Middle frontal gyrus (tissue), 1 donor: Measurements from ENCODE around the gene SMS.

Experiments used
- DNase-seq: peaks from one replicate; pipeline ENCODE4 v3.0.0-alpha.2; 2015; ENCODE audit warnings: low spot score; ENCODE audit errors: extremely low spot score

Gene SMS

GRCh38 chrX:21975812-21976211, 35.3 kb downstream of the SMS start:
- DNase-seq: no peak

DNA sequence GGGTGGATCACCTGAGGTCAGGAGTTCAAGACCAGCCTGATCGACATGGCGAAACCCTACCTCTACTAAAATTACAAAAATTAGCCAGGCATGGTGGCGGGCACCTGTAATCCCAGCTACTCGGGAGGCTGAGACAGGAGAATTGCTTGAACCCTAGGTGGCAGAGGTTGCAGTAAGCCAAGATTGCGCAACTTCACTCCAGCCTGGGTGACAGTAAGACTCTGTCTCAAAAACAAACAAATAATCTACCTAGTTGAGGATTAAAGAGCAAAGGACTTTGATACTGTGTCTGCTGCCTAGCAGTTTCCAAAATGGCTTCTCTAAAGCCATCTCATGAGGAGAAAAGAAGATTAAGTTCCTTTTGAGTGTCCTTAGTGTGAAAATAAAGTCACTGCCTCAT, 37.8 kb downstream of the SMS start:
- DNase-seq: no peak

DNA sequence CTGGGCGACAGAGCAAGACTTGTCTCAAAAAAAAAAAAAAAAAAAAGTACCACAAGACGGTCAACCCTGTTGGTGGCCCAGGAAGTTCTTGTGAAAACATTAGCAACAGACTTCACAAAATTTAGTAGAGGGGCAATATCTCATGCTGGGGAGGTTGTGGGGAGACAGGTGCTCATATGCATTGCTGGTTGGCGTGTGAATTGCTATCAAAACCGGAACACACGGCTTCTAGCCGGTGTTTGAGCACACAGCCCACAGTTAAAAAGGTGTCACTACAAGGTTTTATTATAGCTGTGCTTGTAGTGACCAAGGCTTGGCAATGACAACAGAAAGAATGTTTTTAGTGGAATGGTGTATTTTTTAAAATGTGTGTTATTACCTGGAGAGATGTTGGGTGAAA, 41.8 kb downstream of the SMS start:
- no peak for DNase-seq

- peak; percentile 31 for DNase-seq
Measured at GRCh38 chrX:21985332-21985777, 44.8 kb downstream of the SMS start.

GRCh38 chrX:21986596-21986995, 46.1 kb downstream of the SMS start:
- no peak for DNase-seq

DNA sequence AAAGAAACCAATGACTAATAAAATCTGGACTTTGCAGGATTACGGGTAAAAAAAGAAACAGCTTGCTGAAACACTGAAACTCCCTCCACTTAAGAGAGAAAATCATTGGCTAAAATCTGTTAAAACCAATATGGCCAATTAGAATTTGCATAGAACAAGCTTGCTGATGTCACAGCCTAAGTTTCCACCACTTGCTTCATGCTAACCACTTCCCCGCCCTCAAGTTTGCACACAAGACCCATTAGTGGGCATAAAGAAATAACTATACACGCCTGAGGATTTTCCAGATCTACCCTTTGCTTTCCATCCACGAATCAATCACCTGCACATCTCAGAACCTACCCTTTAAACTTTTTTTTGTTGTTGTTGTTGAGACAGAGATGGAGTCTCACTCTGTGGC, 48.9 kb downstream of the SMS start:
- no peak for DNase-seq

- no peak for DNase-seq
Measured at GRCh38 chrX:21990832-21991231, 50.3 kb downstream of the SMS start.

DNA sequence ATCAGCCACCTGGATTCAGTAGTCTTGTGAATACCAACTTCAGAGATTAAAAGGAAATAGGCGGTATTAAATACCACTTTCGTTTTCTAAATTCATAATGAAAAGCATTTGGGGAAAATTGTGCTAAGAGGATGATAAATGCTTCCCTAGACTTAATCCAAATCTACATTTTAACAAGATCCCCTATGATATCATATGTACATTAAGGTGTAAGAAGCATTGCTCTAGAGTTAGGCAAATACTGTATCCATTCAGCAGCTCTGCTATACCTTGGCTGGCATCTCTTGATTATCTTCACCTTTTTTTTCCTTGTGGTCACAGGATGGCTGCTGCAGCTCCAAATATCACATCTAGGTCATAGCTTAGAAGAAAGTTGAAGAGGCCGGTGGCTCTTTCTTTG, 51.0 kb downstream of the SMS start:
- no peak for DNase-seq

DNA sequence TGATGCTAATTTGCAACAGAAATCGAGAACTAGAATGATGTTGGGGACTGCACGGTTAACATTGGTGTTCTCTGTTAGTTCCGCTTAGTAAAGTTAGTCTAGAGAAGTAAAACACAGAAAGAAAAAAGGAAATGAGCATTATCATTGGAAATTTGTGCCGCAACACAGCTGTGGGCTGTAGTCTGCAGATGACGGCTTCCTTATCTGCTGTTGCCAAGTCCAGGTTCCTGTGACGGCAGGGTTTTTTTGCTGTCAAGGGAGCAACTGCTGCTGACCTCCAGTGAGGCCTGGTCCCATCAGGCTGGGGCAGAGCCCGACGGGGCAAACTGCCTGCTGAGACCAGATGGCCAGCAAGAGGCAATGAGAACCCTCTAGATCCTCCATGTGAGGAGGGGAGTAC, 52.8 kb downstream of the SMS start:
- no peak for DNase-seq

DNA sequence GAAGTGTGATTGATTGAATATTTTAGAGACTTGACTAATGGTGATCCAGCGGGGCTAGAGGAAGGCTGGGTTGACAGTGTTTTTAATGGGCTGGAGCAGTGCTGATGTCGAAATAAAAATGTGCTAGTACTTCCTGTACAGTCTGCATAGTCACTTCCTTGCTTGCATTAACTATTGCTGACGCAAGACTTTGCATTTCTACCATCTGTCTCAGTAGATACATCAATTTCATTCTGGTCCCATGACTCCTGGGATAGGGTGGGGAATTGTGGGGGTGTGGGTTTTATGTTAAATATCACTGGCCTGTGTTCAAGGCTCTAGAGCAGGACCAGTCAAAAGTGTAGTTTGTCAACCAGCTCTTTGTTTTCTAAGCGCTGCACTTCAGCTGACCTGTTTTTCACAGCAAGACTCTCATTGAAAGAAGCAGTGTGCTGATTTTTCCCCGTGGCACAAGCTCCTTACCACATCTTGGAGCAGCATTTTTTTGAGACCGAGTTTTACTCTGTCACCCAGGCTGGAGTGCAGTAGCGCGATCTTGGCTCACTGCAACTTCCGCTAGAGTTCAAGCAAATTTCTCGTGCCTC, 56.5 kb downstream of the SMS start:
- no peak for DNase-seq

DNA sequence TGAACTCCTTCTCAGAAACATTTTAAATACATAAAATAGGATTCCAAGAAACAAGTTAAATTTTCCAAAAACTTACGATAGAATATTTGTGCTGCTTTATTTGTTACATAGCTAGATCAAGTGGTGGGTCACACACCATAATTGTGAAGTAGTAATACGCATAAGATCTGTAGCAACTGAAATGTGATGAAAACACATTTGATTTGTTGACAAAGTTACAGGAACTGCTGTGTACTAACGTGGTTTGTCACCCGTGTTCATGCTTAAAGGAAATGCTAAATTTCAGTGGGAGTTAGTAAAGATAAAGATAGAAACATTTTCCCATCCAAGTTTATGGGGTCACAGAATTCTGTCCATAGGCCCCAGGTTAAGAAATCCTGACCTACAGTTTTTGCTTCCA, 57.5 kb downstream of the SMS start:
- no peak for DNase-seq

- no peak for DNase-seq
Measured at GRCh38 chrX:22004866-22005265, 64.4 kb downstream of the SMS start.

- no peak for DNase-seq
Measured at GRCh38 chrX:22012051-22012450, 71.5 kb downstream of the SMS start.

GRCh38 chrX:22012931-22013330, 72.4 kb downstream of the SMS start:
- DNase-seq: no peak

GRCh38 chrX:22015139-22015750, 74.7 kb downstream of the SMS start:
- no peak for DNase-seq

DNA sequence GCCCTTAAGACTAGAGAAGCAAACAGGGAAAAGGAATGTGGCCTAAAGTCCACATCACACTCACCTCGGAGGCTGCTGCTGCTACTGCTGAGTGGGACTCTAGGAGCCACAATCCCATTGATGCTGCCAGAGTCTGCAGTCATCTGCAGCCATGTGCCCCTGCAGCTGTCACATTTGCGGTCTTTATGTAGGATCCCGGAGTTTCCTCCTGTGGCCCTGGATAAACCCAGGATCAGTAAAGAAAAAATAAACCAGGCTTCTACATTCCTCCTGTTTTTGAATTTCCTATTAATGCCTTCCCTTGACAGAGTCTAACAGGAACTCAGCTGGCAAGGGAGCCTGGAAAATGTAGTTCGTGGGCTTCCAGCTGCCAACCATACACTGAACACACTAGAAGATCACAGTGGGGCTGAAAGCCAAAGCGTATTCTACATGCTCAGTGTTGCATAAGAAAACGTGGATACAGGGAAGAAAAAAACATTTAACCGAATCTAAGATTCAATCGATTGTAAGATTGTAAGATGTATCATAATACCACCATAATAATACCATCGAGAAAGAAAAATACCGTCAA, 81.3 kb downstream of the SMS start:
- DNase-seq: no peak

DNA sequence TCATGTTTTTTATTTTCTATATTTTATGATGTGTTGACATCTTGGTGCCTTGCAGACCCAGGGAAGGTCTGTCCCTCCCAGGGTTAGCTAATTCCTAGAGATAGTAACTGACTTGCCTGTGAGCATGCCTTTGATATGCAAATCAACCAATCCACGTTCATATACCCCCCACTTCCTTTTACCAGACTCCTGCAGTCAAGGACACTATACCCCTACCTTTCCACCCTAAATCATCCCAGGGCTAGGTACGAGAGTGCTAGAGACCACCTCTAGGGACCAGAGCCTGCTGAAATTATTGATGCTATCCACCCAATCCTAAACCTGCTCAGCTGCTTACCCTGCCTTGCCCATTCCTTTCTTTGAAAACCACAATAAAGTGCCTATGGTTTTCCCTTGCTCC, 84.1 kb downstream of the SMS start:
- no peak for DNase-seq

DNA sequence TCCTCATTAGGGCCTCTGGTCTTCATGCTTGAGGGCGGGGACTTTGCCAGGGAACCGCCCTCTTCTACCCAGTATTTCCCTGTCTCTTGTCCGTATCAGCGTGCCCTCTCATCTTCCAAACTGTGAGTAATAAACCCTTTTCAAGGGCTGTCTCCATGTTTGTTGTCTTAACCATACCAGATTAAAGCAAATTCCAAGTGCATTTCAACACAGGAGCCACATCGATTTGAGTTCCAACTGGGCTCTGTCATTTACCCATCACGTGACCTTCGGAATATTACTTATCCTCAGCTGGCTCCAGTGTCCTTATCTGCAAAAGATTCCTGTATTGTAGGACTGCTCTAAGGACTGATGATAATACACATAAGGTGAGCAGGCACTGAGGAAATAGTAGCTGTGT, 85.2 kb downstream of the SMS start:
- DNase-seq: no peak

DNA sequence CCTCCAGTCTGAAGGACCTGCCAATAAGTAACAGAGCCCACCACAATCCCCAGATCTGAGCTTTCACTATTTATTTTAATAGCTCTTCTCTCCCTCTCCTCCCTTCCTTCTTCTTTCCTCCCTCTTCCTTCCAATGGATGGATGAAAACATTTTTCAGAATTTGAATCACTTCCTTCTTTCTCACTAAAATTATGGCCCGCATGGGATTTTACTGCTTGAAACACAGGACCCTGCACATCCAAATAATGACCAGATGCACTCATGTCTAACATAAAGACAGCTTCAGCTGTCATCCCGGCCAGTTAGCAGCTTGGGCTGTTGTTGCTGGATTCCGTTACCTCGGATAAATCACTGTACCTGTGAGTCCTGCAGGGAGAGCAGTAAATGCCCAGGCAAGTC, 86.2 kb downstream of the SMS start:
- no peak for DNase-seq

GRCh38 chrX:22032084-22032483, 91.6 kb downstream of the SMS start, which contains the start of gene PHEX:
PHEX (plus strand) TSS chrX:22032325; CDS start chrX:22033006, 681 bp downstream.
- DNase-seq: no peak

GRCh38 chrX:22032506-22032905, 92.0 kb downstream of the SMS start:
- DNase-seq: no peak

- DNase-seq: no peak
Measured at GRCh38 chrX:22033818-22034217, 93.3 kb downstream of the SMS start.

DNA sequence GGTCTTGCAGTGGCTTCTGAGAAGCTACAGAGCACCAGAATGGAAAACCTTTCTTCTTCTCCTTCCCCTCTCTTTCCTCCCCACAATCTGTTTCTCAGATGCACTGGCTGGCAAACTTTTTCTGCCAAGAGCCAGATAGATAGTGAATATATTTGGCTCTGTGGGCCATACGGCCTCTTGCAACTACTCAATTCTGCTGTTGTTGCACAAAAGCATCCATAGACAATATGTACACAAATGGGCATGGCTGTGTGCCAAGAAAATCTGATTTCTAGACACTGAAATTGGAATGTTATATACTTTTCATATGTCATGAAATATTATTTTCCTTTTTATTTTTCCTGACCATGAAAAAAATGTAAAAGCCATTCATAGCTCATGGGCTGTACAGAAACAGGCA, 94.7 kb downstream of the SMS start:
- no peak for DNase-seq
